Measurements from ENCODE around the gene RGL3. TPM values are rescaled to one million over a fixed set of nuclear protein-coding genes. Genes with fewer than 3 reads are reported as not detected.

The RGL3 gene
- total and polyA plus RNA-seq, 2 of the 4 experiments (the other 2 are of a cell fraction), result 0.18 to 0.62 TPM

DNA sequence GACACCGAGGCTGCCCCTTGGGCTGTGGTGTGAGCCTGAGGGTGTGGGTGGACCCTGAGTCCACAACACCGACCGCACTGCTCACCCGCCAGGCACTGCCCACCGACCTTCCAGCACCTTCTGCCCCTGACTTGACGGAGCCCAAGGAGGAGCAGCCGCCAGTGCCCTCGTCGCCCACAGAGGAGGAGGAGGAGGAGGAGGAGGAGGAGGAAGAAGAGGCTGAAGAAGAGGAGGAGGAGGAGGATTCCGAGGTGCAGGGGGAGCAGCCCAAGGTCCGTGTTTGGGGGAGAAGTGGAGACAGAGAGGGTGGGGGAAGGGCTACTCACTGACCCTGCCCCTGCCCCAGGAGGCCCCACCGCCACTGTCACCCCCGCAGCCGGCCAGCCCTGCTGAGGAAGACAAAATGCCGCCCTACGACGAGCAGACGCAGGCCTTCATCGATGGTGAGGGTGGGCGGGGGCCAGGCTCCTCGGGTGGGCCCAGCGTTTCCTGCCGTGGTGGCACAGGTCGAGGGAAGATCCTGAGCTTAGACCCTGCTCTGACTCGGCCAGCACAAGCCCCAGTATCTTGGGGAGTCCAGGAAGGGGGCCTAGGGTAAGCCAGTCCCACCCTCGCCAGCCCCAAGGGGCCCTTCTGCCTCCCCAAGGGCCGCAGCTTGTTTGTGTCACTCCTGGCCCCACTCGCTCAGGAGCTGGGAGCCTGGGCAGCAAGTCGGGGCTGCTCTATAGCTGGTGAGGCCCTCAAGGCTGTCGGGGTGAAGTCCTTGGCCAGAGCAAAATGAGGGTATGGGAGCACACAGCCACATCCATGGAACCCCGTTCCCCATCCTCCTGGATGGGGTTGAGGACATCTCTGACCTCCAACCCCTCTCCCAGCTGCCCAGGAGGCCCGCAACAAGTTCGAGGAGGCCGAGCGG lies 28.5 kb upstream of the RGL3 start:
- Histone ChIP-seq H3K4ac (ENCODE audit: low read depth, low read length) (no peak overlapping the region), H3K36me3 (ENCODE audit: control insufficient read depth, insufficient read depth, low read length) (peaks cover 51% of the 10 kb centered on the region), H3K9ac (ENCODE audit: low read depth, low read length) (no peak overlapping the region), H2BK120ac (ENCODE audit: low read depth, low read length) (no peak overlapping the region), H3K27me3 (ENCODE audit: control insufficient read depth, insufficient read depth, low read length) (no peaks in the 10 kb centered on the region), H3K9me3 (ENCODE audit: control insufficient read depth, insufficient read depth, low read length) (no peaks in the 10 kb centered on the region), H2AK9ac (replicated peaks; ENCODE audit: low read depth, low read length, poor library complexity) (peak overlapping the region; percentile 42), H4K5ac (ENCODE audit: low read depth, low read length) (no peak overlapping the region), H4K8ac (ENCODE audit: low read depth in 2 of 2, low read length in 2 of 2) (no peak overlapping the region), H2BK20ac (ENCODE audit: low read depth, low read length) (no peak overlapping the region), H4K91ac (ENCODE audit: insufficient read depth, low read depth, low read length) (no peak overlapping the region), H4K20me1 (ENCODE audit: insufficient read depth, low read length) (peaks cover 4% of the 10 kb centered on the region; the same call in 1 of the 2 replicates), H3K4me3 (ENCODE audit: insufficient read depth, low read depth, low read length) (no peak overlapping the region), H3K9me1 (ENCODE audit: insufficient read depth, low read length) (no peaks in the 10 kb centered on the region), H3K56ac (ENCODE audit: extremely low read depth, insufficient read depth, low read length) (no peak overlapping the region), H3K14ac (replicated peaks; ENCODE audit: low read depth, low read length) (no peak overlapping the region), H3K4me1 (ENCODE audit: control insufficient read depth, insufficient read depth, low read length) (no peaks in the 10 kb centered on the region; the same call in 1 of the 2 replicates), H3K27ac (ENCODE audit: insufficient read depth, low read length) (no peak overlapping the region), H3K4me2 (ENCODE audit: low read depth, low read length) (no peak overlapping the region), H2BK15ac (ENCODE audit: low read depth, low read length) (no peak overlapping the region), H3K18ac (ENCODE audit: low read depth, low read length) (no peak overlapping the region), H3K79me1 (ENCODE audit: low read depth in 1 of 2, low read length in 2 of 2) (peaks cover 0 to 7% of the 10 kb centered on the region in 2 experiments; a peak in 1 of 4 replicates), H2AK5ac (ENCODE audit: low read depth, low read length) (no peak overlapping the region), H2AFZ (replicated peaks; ENCODE audit: low read length, poor library complexity) (no peak overlapping the region), H2BK5ac (ENCODE audit: low read depth, low read length, poor library complexity, severe bottlenecking) (no peak overlapping the region), H3K23ac (ENCODE audit: low read depth, low read length) (no peak overlapping the region)
- POLR2A ChIA-PET (ENCODE audit: unreplicated experiment), result no interaction called here
- dilution Hi-C loops (cut with HindIII; ENCODE audit: low sequenced_read_pairs, unreplicated experiment), result no loop called here
- intact Hi-C loops (cut with micrococcal nuclease), result no loop called here
- no TSS peak for BruUV-seq (replicated peaks)
- in situ Hi-C loops (cut with MboI; ENCODE audit: low sequenced_read_pairs), result no loop called here
- DNase-seq (no peak), ATAC-seq (ENCODE audit: low read depth) (no peak)
- WGBS, 2 experiments (ENCODE audit: extremely low coverage in 2 of 2, insufficient read length in 1 of 2), result 86% methylated on average over 15 of the region's 35 CpGs; no CpG with 5 or more reads in 1 of the 2 experiments
- TF ChIP-seq SMC3 (IDR thresholded peaks at IDR 0.05; ENCODE audit: low read depth, low read length) (no peak), MXI1 (IDR thresholded peaks at IDR 0.05; ENCODE audit: borderline replicate concordance, low read depth, low read length) (no peak)
- CTCF ChIA-PET, result no interaction called here

All from IMR-90 (cell line).